ENCODE results near the gene RBM5.

Gene RBM5

DNA sequence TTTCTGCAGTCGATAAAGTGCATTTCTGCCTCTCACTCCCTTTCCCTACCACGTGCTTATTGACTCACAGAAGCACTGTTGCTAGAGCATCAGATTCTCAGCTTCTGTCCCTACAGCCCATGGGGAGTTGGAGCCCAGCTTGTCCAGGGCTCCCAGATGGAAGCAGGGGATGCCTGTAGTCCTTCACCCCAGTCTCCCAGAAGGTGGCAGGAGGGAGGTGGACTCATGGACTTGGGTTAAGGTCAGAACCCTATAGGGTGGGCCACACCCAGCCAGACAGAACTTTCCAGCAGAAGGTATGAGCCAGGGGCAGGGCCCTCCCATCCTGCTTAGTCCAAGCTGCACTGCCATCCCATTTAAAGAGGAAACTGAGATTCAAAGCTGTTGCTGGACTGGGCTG is 33.4 kb downstream of the RBM5 start:
- DNase-seq, result no peak

DNA sequence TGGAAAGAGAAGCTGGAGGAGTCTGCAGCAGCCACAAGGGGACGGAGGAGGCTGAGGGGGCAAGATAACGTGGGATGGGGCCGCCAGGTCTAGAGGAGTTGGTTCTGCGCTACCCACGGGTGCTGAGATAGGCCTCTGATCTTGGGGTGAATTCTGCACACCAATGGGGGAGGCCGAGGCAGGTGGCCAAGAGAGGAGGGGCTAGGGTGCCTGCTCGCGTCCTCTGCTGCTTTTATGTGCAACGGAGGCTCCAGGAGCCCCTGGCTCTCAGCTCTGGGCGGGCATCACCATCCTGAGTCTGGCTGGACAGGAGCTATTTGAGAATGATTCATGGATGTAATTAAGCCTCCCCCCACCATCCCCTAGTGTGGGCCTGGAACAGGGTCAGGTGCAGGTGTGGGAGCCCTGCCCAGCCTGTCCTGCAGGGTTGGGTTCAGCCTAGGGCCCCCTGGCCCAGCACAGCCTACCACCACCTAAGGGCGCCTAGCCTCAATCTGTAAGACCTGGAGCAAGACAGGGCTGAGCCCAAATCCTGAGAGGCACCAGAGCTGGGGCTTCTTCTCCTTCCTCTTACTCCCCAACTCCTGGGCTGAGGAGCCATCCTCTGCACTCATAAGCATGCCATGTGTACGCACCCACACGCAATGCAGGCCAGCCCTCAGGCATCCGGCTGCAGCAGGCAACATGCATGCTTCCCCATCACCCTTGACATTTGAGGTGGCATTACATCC is 34.1 kb downstream of the RBM5 start:
- no peak for DNase-seq

DNA sequence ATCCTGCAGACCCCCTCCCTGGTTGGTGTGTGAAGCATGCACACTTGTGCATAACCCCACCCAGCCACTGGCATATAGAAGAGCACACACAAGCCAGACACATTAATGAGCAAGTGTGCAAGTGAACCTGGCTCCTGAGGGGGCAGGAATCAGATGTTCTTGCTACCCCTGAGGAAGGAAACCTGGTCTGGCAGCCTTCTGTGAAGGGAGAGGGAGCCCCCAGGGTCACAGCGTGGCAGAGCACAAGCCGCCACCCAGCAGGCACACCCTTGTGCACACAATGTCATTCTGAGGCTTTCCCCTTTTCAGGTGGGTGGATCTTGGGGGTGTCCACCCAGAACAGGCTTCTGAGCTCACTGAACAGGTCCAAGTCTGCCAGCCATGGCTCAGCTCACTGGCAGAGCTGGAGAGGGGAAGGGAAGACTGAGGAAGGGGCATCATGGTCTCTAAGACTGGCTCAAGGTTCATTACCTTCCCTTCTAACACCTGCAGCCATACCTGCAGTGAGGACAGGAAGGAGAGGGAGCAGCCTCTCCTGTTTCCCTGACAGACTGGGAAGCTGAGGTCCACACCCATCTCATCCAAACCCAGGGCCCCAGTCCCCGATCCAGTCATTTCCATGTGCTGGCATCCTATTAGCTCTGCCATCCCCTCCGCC is 34.8 kb downstream of the RBM5 start:
- DNase-seq, result no peak

DNA sequence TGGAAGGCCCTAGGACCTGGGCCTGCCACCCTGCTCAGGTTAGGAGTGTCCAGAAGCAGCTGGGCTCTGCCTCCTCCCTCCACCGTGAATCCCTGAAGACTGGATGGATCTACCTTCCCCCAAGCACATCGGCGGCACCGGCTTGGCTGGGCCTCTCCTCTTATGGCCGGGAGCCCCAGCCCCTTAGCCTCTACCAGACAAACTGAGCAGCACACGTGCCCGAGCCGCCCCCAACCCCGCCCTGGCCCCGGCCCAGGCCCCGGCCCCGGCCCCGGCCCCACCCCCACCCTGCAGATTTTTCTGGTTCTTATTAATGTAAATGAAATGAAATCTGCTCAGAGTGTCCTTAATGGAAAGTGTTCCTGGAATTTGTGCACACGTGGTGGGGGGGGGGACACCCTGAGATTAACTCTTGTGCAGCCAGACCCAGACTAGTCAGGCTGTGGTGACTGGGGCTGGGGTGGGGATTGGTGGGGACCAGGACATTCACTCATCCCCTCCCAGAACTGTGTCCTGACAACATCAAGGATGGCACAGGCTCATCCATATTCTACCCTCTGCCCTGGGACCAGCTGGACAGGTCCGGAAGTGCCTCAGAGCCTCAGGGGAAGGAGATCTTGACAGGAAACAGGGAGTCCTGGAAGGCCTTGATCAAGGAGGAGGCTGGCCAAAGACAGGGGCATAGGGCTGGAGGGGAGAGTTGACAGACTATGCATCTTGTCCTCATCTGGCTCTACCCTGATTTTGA is 35.5 kb downstream of the RBM5 start:
- DNase-seq, result no peak

DNA sequence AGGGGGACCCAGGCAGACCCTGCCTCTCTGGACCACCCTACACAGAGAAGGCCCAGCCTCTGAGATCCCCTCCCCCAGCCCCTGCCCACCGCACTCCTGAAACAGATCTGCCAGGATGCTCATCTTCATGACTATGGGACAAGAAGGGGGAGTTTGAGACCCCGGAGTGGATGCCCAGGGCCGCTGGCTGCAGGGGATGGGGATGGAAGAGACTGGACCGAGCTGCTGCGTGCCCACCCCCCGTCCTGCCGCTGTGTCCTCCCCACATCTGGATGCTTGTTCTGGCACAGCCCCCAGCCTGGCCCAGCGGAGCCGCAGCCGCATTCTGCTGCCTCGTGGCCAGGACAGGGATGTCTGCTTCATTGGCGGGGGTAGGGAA is 36.1 kb downstream of the RBM5 start:
- no peak for DNase-seq

DNA sequence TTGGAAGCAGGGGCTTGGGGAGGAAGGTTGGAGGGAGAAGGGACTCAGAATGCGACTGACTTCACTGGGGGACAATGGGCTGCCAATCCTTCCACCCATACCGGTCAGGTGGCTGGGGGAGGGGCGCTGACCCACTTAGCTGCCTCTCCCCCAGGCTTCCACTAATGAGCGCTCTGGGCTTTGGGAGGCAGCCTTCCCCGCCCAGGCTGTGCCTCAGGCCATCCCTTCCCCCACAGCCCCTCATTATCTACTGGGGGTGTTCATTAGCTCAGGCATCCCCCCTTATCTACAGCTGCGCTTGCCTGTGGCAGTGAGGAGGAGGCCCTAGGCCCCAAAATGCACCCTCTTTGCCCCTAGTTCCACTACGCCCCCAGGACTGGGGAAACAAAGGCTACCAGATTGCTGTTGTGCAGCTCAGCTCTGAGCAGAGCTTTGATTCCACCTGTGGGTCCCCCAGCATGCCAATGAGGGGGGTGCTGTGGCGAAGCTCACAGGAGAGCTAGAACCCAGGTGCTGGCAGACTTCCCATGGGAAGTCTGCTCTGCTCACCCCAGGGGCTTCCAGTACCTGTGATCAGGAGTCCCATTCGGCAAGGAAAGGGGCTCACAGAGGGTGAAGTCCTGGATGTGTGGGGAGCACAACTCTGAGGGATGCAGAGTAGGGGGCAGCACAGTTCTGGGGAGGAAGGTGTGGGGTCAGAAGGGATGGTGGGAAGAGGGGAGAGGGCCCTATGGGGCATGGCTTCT is 37.0 kb downstream of the RBM5 start:
- DNase-seq, result no peak

DNA sequence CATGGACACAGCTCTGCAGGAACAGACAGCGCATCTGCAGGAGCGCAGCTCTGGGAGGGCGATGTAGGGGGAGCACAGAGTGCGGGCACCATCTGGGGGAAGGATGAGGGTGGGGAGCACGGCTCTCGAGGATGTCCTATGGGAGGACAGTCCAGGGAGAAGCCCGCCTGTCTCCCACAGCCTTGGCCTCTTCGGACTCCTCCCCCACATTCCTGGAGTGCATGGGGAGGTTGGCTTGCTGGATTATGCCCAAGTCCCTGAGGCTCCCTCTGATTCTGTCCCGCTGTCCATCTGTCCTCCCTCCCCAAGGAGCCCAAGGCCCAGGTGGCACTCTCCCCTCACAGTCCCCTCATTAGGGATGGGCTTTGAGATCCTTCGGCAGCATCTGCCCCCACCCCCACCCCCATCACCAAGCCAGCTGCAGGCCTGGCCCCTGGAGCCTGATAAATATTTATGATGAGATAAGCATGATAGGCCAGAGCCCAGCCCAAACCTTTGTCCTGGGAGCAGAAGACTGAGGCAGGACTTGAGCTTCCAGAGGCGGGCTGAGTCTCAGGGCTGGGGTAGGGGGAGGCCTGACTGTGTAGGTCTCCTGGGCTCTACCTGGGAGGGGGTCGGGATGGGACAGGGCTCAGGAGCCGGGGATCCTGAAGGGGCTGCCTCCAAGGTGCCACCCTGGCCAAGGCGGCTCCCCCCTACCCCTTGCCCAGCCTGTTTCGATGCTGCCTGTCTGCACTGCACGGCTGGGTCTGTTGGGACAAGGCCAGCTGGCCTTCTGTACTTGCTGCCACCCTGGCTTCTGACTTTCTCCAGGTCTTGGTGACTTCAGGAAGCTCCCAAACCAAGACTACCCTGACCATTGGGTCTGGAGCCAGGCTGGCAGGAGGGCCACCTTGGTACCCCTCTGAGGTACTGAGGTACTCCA is 37.8 kb downstream of the RBM5 start:
- no peak for DNase-seq

DNA sequence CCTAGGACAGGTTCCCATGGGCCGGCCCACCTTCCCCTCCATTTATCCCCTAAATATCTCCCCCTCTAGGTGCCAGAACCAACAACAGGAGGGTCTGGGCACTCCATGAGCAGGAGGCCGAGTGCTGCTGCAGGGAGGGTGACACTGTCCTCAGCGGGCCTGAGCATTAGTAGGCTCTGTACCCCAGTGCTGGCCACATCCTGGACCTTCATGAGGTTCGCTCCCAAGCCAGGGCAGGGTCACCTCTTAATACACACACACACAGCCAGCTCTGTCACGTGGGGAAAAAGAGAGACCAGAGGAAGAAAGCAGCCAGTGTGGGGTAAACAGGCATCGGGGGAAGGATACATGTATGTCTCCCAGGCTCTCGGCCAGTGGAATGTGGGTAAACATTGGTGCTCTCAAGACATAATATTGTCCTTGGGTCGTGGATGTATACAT is 38.6 kb downstream of the RBM5 start:
- no peak for DNase-seq

DNA sequence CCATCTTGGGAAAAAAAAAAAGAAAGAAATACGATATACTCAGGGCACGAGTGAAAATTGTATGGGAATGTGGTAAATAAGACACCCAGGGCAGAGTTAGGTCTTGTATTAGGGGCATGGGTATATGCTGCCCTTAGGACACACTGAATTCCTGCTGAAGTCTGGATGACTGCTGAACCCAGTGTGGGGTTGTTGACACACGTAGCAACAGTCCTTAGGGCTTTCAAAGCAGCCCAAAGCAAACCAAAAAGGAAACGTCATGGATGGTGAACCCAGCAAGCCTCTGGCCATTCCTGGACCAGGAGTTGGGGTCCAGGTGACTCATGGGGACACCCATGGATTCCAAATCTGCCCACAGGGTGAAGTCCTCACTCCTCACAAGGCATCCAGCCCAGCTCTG is 39.3 kb downstream of the RBM5 start:
- DNase-seq, result no peak

DNA sequence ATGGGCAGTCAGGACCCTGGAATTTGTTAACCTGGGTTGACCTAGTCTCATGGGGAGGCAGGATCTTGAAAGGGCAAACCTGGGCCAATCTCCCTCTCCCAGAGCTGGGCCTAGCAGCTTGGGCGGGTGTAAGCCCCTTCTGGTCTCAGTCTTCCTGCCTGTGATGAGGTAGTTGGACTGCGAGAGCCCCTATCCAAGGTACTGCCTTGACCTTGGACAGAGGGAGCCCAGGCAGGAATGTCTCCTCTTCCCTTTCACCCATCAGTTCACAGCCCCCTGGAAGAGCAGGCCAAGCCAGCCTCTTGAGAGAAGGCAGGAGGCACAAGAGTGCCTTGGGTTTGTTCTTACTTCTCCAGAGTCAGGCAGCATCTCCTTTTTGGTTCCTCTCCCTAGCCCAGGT is 41.7 kb downstream of the RBM5 start:
- DNase-seq, result no peak

DNA sequence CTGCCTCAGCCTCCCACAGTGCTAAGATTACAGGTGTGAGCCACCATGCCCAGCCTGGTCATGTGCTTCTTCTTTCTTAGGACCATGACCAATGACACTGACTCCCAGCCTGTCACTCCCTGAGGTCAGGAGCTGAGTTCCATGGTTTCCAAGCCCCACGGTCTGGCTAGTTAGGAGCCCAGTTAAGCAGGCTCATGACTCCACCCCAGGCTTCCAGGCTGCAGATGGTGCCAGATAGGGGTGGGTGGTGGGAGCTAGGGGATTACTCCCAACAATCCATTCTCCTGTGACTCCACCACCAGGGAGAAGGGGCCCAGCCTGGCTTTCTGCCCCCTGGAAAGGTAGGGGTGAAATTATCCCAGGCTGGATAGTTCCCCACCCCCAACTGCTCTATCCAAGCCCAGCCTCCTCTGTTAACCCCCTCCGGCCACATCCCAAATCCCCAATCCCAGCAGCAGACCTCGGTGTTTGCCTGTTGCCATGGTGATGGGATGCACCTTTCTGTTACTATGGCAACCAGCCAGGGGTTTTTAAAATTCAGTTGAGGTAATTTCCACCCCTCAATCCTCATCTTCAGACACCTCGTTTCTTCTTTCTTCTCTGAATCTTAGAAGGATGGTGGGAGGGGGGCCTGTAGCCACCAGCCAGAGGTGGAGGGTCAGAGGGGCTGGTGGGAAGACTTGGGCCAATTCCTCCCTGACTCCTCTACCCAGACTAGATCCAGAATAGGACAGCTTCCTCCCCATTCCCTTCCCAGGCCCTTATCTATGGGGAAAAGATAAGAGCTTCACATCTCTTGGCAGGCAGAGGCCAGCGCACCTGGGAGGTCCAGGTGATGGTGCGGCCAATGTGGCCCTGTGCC is 43.9 kb downstream of the RBM5 start:
- DNase-seq, result no peak

DNA sequence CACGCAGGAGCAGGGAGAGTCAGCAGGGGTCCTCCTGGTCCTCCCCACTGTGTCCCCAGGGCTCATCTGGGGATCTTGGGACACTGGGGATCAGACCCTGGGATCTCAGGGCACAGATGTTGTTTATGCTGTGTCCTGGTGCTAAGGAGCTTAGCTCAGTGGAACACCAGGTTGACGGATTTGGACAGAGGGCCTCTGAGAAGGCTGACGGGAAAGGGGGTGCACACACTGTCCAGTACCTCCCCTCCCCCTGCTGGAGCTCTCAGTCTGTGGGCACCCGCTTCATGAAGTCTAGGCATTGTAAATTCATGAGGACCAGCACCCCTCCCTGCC is 44.5 kb downstream of the RBM5 start:
- DNase-seq, result no peak

DNA sequence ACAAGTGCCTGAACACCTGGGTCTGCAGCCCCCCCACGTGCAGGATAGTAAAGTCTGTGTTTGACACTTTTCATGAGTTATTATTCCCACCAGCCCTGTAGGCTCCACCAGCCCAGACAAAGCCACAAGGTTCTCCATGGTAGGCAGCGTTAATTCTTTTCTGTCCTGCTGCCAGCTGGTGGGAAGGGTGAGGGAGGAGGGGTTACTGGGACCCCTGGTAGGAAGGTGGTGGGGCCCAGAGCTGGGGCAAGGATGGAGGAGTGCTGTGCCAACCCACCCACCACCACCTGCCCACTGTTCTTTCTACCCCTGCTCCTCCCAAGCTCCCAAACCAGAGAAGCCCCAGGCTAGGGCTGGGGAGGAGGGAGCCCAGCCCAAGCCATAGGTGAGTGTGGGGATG is 45.6 kb downstream of the RBM5 start:
- no peak for DNase-seq

DNA sequence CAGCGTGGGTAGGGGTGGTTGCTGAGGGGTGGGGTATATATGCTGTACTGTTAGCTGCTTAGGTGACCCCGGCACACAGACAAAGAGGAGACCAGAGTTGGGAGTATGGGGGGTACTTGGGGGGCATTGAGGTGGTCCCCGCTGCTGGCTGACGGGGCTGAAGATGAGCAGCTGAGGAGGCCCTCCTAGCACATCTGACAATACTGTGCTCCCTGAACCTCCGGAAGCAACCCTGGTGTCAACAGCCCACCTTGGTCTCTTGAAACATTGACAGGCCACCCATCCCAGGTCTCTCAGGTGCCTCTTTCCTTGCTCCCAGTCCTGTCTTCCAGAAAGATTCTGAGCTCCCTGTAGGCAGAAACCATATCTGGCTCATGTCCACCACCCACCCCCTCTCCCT is 47.2 kb downstream of the RBM5 start:
- no peak for DNase-seq

DNA sequence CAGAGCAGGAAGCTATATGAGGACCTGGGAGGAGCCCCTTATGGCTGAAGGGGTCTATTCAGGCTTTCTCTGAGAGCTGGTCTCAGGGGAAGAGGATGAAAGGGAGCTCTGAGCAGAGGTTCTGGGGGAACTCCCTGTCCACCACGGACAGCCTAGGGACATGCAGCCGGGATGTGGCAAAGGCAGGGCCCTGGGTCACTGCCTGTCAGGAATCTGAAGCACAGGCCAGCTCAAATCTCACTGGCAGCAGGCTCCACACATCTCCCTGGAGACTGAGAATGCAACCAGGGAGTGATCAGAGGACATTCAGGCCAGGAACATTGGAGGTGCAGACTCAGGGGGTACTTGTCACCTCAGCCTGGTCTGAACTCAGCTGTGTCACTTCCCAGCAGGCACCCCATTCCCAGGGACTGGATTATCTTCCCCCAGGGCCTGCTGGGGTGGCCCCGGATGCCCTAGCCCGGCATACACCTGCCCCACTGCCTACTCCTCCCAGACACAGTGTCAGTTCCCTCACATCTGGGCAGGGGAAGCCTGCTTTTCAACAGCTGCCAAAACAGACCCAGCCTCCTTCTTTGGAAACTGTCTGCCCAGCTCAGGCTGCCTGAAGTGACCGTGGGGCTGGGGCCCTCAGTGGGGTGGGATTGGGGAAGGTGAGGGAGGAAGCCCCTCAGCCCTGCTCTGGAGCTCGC is 48.1 kb downstream of the RBM5 start:
- no peak for DNase-seq

DNA sequence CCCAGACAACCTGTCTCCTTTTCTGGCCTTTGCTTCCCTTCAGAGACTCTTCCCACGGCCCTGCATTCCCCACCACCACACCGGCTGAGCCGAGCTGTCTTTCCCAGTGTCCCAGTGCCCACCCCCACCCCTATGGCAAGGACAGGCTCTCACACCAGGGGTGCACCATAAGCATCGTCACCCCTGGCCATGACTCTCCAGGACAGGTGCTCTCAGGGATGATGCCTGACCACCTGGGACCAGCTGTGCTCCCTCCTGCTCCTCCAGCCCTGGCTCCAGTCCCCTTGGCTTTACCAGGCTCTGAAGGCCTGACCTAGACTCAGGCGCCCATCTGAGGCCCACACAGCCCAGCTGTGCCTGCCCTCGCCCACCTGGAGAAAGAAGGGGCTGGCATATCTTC is 48.8 kb downstream of the RBM5 start:
- no peak for DNase-seq

DNA sequence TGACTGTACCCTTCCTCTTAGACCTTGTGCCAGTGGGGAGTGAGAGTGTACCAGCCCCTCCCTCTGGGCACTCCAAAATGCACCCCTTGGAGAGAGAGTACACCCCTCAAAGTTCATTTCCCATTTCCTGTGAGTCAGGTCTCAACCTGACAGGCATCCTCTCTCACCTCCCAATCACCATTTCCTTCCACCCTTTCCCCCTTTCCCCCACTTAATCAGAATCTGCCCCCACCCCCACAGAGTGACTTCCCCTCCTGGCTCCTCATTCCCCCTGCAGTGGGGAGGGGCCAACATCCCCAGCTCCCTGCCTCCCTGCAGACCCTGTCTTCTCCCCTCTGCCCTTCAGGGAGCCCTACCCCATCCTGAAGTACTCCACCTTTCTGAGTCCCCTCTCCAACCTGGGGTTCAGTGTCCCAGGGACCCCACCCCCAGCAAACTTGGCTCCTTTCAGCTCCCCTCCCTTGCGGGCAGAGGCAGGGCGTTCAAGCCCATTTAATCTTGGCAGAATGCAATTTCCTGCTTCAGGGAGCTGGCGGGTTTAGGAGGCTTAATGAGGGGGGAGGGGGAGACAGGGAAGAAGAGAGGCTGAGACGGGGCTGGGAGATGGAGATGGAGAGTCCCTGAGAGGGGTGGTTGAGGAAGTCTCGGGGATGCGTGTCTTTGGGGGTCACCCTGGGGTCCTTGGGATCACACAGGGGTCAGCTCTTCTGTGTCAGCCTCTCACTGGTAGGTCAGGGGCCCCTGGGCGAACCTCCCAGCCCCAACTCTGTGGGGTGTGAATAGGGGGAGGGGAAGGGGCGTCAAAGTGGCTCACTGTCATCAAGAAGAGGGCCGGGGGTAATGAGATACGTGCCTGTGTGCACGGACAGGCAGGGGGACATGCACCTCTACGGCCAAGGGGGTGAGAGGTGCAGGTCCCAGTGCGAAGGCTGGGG is 49.8 kb downstream of the RBM5 start:
- DNase-seq, result no peak

DNA sequence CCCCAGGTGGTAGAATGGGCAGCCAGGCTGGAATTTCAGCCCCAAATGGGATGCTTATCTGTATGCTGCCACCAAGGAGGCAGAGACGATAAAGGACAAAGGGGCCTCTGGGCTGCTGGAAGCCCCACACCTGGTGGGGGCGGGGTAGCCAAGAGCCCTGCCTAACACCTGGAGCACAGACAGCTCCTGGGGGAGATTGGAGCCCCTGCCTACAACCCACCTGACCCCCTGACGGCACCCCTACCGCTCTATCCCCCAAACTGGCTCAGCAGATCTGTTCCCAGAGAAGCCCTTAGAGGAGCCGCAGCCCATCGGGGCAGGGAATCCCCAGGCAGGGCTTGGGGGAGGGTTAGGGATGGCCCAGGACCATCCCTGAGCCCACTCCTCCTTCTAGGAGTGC is 50.6 kb downstream of the RBM5 start:
- DNase-seq, result no peak

DNA sequence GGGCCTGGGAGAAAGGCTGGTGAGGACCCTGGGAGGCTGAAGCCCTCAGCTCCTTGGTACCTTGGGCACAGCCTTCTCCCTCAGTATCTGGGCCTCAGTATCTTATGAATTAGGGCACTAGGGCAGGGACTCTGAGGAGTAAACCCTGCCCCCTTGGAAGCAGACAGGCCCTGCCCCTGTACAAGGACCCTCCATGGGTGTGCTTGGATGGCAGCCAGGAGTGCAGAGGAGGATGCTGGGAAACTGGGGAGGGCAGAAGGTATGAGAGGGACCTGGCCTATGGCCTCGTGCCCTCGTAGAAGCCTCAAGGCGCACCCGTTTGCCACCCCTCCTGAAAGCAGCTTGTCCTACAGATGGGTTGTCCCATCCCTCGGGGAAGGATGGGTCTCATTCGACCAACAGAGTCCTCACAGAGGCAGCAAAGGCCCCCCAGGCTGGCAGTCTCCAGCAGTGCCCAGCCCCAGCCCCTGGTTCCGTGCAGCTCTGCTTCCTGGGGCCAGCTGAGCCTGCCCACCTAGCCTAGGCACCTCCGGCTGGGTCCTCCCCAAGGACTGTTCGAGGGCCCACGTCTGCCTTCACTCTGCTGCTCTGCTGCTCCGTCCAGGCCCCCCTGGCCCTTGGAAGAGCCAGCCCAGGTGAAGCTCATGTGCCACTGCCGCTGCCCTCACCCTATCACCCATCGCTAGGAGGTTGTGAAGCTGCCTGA is 51.2 kb downstream of the RBM5 start:
- DNase-seq, result no peak

Data from CD4-positive, alpha-beta T cell treated with Interleukin-4 for 1 hour (primary cell).